ENCODE data around the gene GPHN. TPM values are rescaled to one million over a fixed set of nuclear protein-coding genes. Genes with fewer than 3 reads are reported as not detected.

Gene GPHN
- total and polyA plus RNA-seq, 2 of the 4 experiments (the other 2 are of a cell fraction): 8.0 to 8.1 TPM

DNA sequence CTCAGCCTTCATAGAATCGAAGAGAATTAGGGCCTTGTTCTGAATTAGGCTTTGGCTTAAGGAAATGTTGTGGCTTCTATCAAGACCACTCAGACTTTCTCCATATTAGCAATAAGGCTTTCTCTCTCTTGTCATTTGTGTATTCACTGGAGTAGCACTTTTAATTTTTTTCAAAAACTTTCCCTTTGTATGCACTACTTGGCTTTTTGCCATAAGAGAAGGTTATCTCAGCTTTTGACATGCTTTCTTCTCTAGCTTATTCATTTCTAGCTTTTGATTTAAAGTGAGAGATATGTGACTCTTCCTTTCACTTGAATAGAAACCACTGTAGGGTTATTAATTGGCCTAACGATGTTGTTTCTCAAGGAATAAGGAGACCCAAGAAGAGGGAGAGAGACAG lies 244.2 kb downstream of the GPHN start:
- Histone ChIP-seq H3K56ac (ENCODE audit: extremely low read depth, insufficient read depth, low read length) (no peak overlapping the region), H2BK5ac (ENCODE audit: low read depth, low read length, poor library complexity, severe bottlenecking) (no peak overlapping the region), H3K36me3 (ENCODE audit: control insufficient read depth, insufficient read depth, low read length) (no peaks in the 10 kb centered on the region), H3K23ac (ENCODE audit: low read depth, low read length) (no peak overlapping the region), H2BK120ac (ENCODE audit: low read depth, low read length) (no peak overlapping the region), H3K79me1 (ENCODE audit: low read depth in 1 of 2, low read length in 2 of 2) (no peaks in the 10 kb centered on the region), H2BK15ac (ENCODE audit: low read depth, low read length) (no peak overlapping the region), H3K4me2 (ENCODE audit: low read depth, low read length) (no peak overlapping the region), H3K14ac (replicated peaks; ENCODE audit: low read depth, low read length) (no peak overlapping the region), H3K4me1 (ENCODE audit: control insufficient read depth, insufficient read depth, low read length) (no peaks in the 10 kb centered on the region), H3K4me3 (ENCODE audit: insufficient read depth, low read depth, low read length) (no peak overlapping the region), H3K18ac (ENCODE audit: low read depth, low read length) (no peak overlapping the region), H3K9ac (ENCODE audit: low read depth, low read length) (no peak overlapping the region), H3K4ac (ENCODE audit: low read depth, low read length) (no peak overlapping the region), H4K91ac (ENCODE audit: insufficient read depth, low read depth, low read length) (no peak overlapping the region), H2BK20ac (ENCODE audit: low read depth, low read length) (no peak overlapping the region), H4K8ac (ENCODE audit: low read depth in 2 of 2, low read length in 2 of 2) (no peak overlapping the region), H2AFZ (replicated peaks; ENCODE audit: low read length, poor library complexity) (no peak overlapping the region), H2AK9ac (replicated peaks; ENCODE audit: low read depth, low read length, poor library complexity) (no peak overlapping the region), H2AK5ac (ENCODE audit: low read depth, low read length) (no peak overlapping the region), H3K9me3 (ENCODE audit: control insufficient read depth, insufficient read depth, low read length) (no peaks in the 10 kb centered on the region), H3K27me3 (ENCODE audit: control insufficient read depth, insufficient read depth, low read length) (no peaks in the 10 kb centered on the region), H4K5ac (ENCODE audit: low read depth, low read length) (no peak overlapping the region), H4K20me1 (ENCODE audit: insufficient read depth, low read length) (no peaks in the 10 kb centered on the region), H3K27ac (ENCODE audit: insufficient read depth, low read length) (no peak overlapping the region), H3K9me1 (ENCODE audit: insufficient read depth, low read length) (no peaks in the 10 kb centered on the region)
- no CpG with 5 or more reads among the region's 2 CpGs for WGBS, 2 experiments (ENCODE audit: extremely low coverage in 2 of 2, insufficient read length in 1 of 2)
- TF ChIP-seq SMC3 (IDR thresholded peaks at IDR 0.05; ENCODE audit: low read depth, low read length) (no peak), ELK1 (IDR thresholded peaks at IDR 0.05; ENCODE audit: borderline replicate concordance, low read depth, low read length) (no peak), RAD21 (IDR thresholded peaks at IDR 0.05; ENCODE audit: low read length) (no peak), FOS (IDR thresholded peaks at IDR 0.05; ENCODE audit: low read depth, low read length) (no peak), RFX5 (IDR thresholded peaks at IDR 0.05; ENCODE audit: low read depth, low read length) (no peak)
- TF ChIP-seq, protein P1, sequence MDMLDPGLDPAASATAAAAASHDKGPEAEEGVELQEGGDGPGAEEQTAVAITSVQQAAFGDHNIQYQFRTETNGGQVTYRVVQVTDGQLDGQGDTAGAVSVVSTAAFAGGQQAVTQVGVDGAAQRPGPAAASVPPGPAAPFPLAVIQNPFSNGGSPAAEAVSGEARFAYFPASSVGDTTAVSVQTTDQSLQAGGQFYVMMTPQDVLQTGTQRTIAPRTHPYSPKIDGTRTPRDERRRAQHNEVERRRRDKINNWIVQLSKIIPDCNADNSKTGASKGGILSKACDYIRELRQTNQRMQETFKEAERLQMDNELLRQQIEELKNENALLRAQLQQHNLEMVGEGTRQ (IDR thresholded peaks at IDR 0.05; ENCODE audit: low read depth, low read length): no peak
- DNase-seq (no peak), ATAC-seq (ENCODE audit: low read depth) (no peak)
- dilution Hi-C loops (cut with HindIII; ENCODE audit: low sequenced_read_pairs, unreplicated experiment) (no loop called here), in situ Hi-C loops (cut with MboI; ENCODE audit: low sequenced_read_pairs) (no loop called here), intact Hi-C loops (cut with micrococcal nuclease) (no loop called here)
- CTCF ChIA-PET: interaction anchor here (0.6 kb wide), 1 partner anchor 157 kb away, joined by 4 read pairs; no protein-coding TSS in a partner anchor
- POLR2A ChIA-PET (ENCODE audit: unreplicated experiment): no interaction called here
- BruUV-seq (replicated peaks): no TSS peak
